HG03097 (cell line): Measurements from ENCODE around the gene SMAD6.

Experiments used
- ATAC-seq: cut with Tn5 transposase; IDR thresholded peaks from one replicate; pipeline ENCODE4 v1.9.1; 2021; ENCODE audit not compliant: unreplicated experiment, low FRiP score

Gene SMAD6

GRCh38 chr15:66738595-66738994 lies 36.6 kb downstream of the SMAD6 start:
- no peak for ATAC-seq

- ATAC-seq: no peak
Measured at GRCh38 chr15:66739287-66739686, 37.3 kb downstream of the SMAD6 start.

GRCh38 chr15:66740802-66741201 lies 38.8 kb downstream of the SMAD6 start:
- no peak for ATAC-seq

- no peak for ATAC-seq
Measured at GRCh38 chr15:66741646-66742045, 39.6 kb downstream of the SMAD6 start.

- ATAC-seq: no peak
Measured at GRCh38 chr15:66742286-66742685, 40.2 kb downstream of the SMAD6 start.

GRCh38 chr15:66743204-66743603 lies 41.2 kb downstream of the SMAD6 start:
- no peak for ATAC-seq

GRCh38 chr15:66743703-66744536 lies 41.9 kb downstream of the SMAD6 start:
- ATAC-seq: no peak

- no peak for ATAC-seq
Measured at GRCh38 chr15:66744610-66745279, 42.7 kb downstream of the SMAD6 start.

- ATAC-seq: no peak
Measured at GRCh38 chr15:66745530-66746230, 43.6 kb downstream of the SMAD6 start.

- no peak for ATAC-seq
Measured at GRCh38 chr15:66746231-66746605, 44.2 kb downstream of the SMAD6 start.

- no peak for ATAC-seq
Measured at GRCh38 chr15:66747223-66747622, 45.2 kb downstream of the SMAD6 start.

GRCh38 chr15:66747886-66748707 lies 46.1 kb downstream of the SMAD6 start:
- ATAC-seq: no peak

- ATAC-seq: no peak
Measured at GRCh38 chr15:66748708-66749035, 46.6 kb downstream of the SMAD6 start.

GRCh38 chr15:66749841-66750575 lies 48.0 kb downstream of the SMAD6 start:
- no peak for ATAC-seq

- ATAC-seq: no peak
Measured at GRCh38 chr15:66750609-66751008, 48.6 kb downstream of the SMAD6 start.

- ATAC-seq: no peak
Measured at GRCh38 chr15:66751579-66751978, 49.5 kb downstream of the SMAD6 start.

- ATAC-seq: no peak
Measured at GRCh38 chr15:66752078-66752477, 50.0 kb downstream of the SMAD6 start.

GRCh38 chr15:66753687-66754377 lies 51.8 kb downstream of the SMAD6 start:
- ATAC-seq: no peak

GRCh38 chr15:66754789-66755188 lies 52.8 kb downstream of the SMAD6 start:
- no peak for ATAC-seq
